Esophagus squamous epithelium (tissue), 5 donors: Measurements from ENCODE around the gene PDLIM5. TPM values are rescaled to one million over a fixed set of nuclear protein-coding genes. Genes with fewer than 3 reads are reported as not detected.
"Not testable (repeated sequence)": the region's sequence is repeated elsewhere in the genome, so short reads cannot be mapped to it uniquely, and the experiment has no call there.

Source experiments
- DNase-seq: peaks from one replicate; lab custom pipeline; 2025; lab: John Stamatoyannopoulos, UW
- H3K27ac ChIP-seq, 4 donors: fragments of 200-600 bp; sonication (generic); one replicate each; pipeline ENCODE4 v1.5.1; 2016 to 2019; ENCODE audit warnings: mild to moderate bottlenecking in 1 of 4
- H3K27me3 ChIP-seq, 4 donors: fragments of 200-600 bp; sonication (generic); 1 replicate in 3 of 4; 2 replicates in 1 of 4; pipeline versions ENCODE4 v1.5.1 to v1.6.0; 2017 to 2021; ENCODE audit warnings: antibody characterized with exemption in 1 of 4
- H3K36me3 ChIP-seq, 3 donors: fragments of 200-600 bp; sonication (generic); one replicate each; pipeline ENCODE4 v1.5.1; 2016 to 2019
- H3K4me1 ChIP-seq, 3 donors: fragments of 200-600 bp; sonication (generic); one replicate each; pipeline ENCODE4 v1.5.1; 2017 to 2019
- H3K4me3 ChIP-seq, 4 donors: fragments of 200-600 bp; sonication (generic); 1 replicate in 3 of 4; 2 replicates in 1 of 4; pipeline ENCODE4 v1.5.1; 2016 to 2019; ENCODE audit warnings: mild to moderate bottlenecking in 2 of 4, moderate library complexity in 1 of 4
- H3K9me3 ChIP-seq, 3 donors: fragments of 200-600 bp; sonication (generic); one replicate each; pipeline ENCODE4 v1.5.1; 2016 to 2019
- POLR2A ChIP-seq, 4 donors: fragments of 450-650 bp; IDR thresholded peaks; one replicate each; pipeline ENCODE4 v1.6.1; 2017; ENCODE audit warnings: antibody characterized with exemption in 4 of 4, mild to moderate bottlenecking in 4 of 4, moderate library complexity in 3 of 4
- WGBS, 2 donors: methylation state at CpG; one replicate each; pipeline ENCODE4 v1.1.5; 2018; 5-methylcytosine and 5-hydroxymethylcytosine counted together
- intact Hi-C: fragments of 100-400 bp; cut with DNase I; formaldehyde crosslinking; loops from one replicate; pipeline ENCODE4 v1.15.0; 2022
- total RNA-seq, 4 donors: library from RNA; depleted of rRNA; stranded (reverse); fragments of >200 nt; gene quantifications; one replicate each; pipeline ENCODE4 v1.1.0, GENCODE V29; 2016
- TF ChIP-seq, protein P1 (sequence below), 6 experiments: fragments of 450-650 bp in 4 of 6; fragments of 200-600 bp in 2 of 6; sonication (generic) in 2 of 6; IDR thresholded peaks; one replicate each; pipeline ENCODE4 v1.5.1; 2016 to 2019; ENCODE audit warnings: antibody characterized with exemption in 6 of 6, mild to moderate bottlenecking in 4 of 6, moderate library complexity in 4 of 6
- donor health status: DM: yes; HTN: yes; CAD: no.

Gene PDLIM5
- total RNA-seq, 4 donors from 2014 or later = 57.0 to 204 (median 157) TPM

- no peak for DNase-seq
- TF ChIP-seq, protein P1, sequence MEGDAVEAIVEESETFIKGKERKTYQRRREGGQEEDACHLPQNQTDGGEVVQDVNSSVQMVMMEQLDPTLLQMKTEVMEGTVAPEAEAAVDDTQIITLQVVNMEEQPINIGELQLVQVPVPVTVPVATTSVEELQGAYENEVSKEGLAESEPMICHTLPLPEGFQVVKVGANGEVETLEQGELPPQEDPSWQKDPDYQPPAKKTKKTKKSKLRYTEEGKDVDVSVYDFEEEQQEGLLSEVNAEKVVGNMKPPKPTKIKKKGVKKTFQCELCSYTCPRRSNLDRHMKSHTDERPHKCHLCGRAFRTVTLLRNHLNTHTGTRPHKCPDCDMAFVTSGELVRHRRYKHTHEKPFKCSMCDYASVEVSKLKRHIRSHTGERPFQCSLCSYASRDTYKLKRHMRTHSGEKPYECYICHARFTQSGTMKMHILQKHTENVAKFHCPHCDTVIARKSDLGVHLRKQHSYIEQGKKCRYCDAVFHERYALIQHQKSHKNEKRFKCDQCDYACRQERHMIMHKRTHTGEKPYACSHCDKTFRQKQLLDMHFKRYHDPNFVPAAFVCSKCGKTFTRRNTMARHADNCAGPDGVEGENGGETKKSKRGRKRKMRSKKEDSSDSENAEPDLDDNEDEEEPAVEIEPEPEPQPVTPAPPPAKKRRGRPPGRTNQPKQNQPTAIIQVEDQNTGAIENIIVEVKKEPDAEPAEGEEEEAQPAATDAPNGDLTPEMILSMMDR (IDR thresholded peaks at IDR 0.05) = no peak
- Histone ChIP-seq H3K27ac (no peak overlapping the region), H3K4me1 (no peaks in the 10 kb centered on the region), H3K9me3 (no peaks in the 10 kb centered on the region), H3K4me3 (no peak overlapping the region), H3K36me3 (peaks cover 0 to 95% (median 3%) of the 10 kb centered on the region in 3 donors), H3K27me3 (no peaks in the 10 kb centered on the region)
- 50 to 64% methylated on average over 3 of the region's 3 CpGs for WGBS, 2 donors
- intact Hi-C loops = no loop called here
Measured at GRCh38 chr4:94660614-94661013, 208.9 kb downstream of the PDLIM5 start.

- H3K27me3 ChIP-seq, H3K4me3 ChIP-seq, H3K27ac ChIP-seq, DNase-seq, intact Hi-C loops, H3K4me1 ChIP-seq, H3K9me3 ChIP-seq: not testable (repeated sequence)
- peaks cover 0 to 81% (median 3%) of the 10 kb centered on the region in 3 donors for H3K36me3 ChIP-seq
- WGBS, 2 donors = 90 to 100% methylated on average over 4 of the region's 5 CpGs
Measured at GRCh38 chr4:94665021-94665420, 213.3 kb downstream of the PDLIM5 start.

DNA sequence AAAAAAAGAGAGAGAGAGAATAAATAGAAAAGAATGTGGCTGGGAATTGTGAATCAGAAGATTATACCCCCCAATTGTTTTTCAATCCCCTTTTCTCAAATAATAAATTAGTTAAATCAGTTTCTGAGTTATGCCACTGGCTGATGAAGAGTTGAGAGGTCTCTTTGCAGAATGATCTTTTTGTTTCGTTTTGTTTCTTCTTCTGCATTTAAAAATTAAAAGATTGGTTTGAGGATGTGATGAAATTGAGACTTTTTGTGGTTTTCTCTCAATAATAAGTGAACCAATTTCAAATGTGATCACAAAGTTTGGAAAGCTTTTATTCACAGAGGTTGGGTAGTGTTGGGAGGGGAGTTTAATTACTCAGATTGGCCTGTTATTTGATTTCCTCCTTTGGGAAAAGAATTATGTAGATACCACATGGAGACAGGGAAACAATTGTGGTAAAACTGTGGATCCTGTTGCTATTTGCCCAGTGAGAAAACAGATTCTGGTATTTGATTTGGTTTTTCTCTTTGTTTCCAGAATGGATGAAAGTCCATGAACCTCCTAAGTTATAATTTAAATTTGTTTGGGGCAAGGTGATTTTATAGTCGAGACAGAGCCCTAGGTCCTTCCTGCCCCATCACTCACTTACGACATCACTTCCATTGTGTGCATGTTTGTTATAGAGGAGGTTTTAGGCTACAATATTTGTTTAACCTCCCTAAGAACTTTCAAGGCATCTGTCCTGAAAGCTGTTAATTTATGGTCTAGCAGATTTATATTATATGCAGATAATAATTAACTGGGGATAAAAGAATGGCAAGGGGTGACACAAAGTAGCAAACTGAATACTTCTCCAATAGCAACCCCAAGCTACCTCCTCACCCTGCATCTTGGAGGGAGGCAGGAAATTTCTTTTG is 214.0 kb downstream of the PDLIM5 start:
- DNase-seq = no peak
- no peak for TF ChIP-seq POLR2A (IDR thresholded peaks at IDR 0.05)
- TF ChIP-seq, protein P1 (IDR thresholded peaks at IDR 0.05) = no peak
- Histone ChIP-seq H3K4me1 (no peaks in the 10 kb centered on the region), H3K27me3 (no peaks in the 10 kb centered on the region), H3K9me3 (no peaks in the 10 kb centered on the region), H3K27ac (no peak overlapping the region), H3K4me3 (no peak overlapping the region), H3K36me3 (peaks cover 0 to 74% (median 3%) of the 10 kb centered on the region in 3 donors)
- 65 to 69% methylated on average over 3 of the region's 3 CpGs for WGBS, 2 donors
- intact Hi-C loops = no loop called here

DNA sequence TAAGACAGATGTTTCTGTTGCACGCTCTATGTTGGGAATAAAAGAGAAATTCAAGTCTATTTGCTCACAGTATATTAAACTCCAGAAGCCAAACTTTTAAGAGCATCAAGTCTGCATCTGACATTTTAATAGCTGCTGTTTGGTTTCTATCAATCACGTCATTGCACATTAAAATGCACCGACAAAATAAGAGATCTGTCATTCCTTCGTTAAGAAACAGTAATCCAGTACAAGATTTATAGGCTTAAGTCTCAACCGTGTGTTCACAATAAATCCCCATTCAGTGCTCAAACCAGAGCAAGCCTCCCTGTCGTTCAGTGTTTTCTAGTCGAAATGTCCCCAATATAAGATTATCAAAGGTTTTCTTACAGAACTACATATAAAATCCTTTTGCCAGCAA is 217.0 kb downstream of the PDLIM5 start:
- no peak overlapping the region for H3K4me3 ChIP-seq
- no peak for DNase-seq
- intact Hi-C loops = no loop called here
- H3K9me3 ChIP-seq = no peaks in the 10 kb centered on the region
- no peaks in the 10 kb centered on the region for H3K4me1 ChIP-seq
- no peak for TF ChIP-seq POLR2A (IDR thresholded peaks at IDR 0.05)
- TF ChIP-seq, protein P1 (IDR thresholded peaks at IDR 0.05) = no peak
- WGBS, 2 donors = 75 to 80% methylated on average over 7 of the region's 7 CpGs
- no peak overlapping the region for H3K27ac ChIP-seq
- H3K36me3 ChIP-seq = peaks cover 0 to 44% (median 0%) of the 10 kb centered on the region in 3 donors
- H3K27me3 ChIP-seq = no peaks in the 10 kb centered on the region

- H3K36me3 ChIP-seq = peaks cover 0 to 32% (median 0%) of the 10 kb centered on the region in 3 donors
- intact Hi-C loops = no loop called here
Measured at GRCh38 chr4:94669672-94670664, 218.2 kb downstream of the PDLIM5 start.

More at GRCh38 chr4:94669672-94670664, 218.2 kb downstream of the PDLIM5 start:
- WGBS, 2 donors = 80 to 87% methylated on average over 6 of the region's 6 CpGs
- DNase-seq = no peak
- Histone ChIP-seq H3K9me3 (no peaks in the 10 kb centered on the region), H3K4me3 (no peak overlapping the region), H3K4me1 (no peaks in the 10 kb centered on the region), H3K27ac (no peak overlapping the region), H3K27me3 (no peaks in the 10 kb centered on the region)
- TF ChIP-seq, protein P1 (IDR thresholded peaks at IDR 0.05) = no peak
